IMR-90 (cell line): ENCODE data around the gene CDC14A.

Experiments
- CEBPB ChIP-seq: IDR thresholded peaks from 2 replicates; pipeline ENCODE4 v1.6.1; 2012; ENCODE audit warnings: low read depth, low read length, improper control_type of control experiment
- MAFK ChIP-seq: IDR thresholded peaks from 2 replicates; pipeline ENCODE4 v1.6.1; 2012; ENCODE audit warnings: low read depth, low read length, improper control_type of control experiment
- POLR2A ChIP-seq: IDR thresholded peaks from 2 replicates; pipeline ENCODE4 v1.6.1; 2012; ENCODE audit warnings: mild to moderate bottlenecking, low read depth, low read length
- TF ChIP-seq, protein P1 (sequence below): conservative IDR thresholded peaks from 2 replicates; pipeline ENCODE4 v1.5.1; 2012; ENCODE audit warnings: mild to moderate bottlenecking, low read depth, low read length, improper control_type of control experiment
- TF ChIP-seq, protein P2 (sequence below): fragments of 150-350 bp; IDR thresholded peaks from 2 replicates; pipeline ENCODE4 v1.6.1; 2017; ENCODE audit warnings: mild to moderate bottlenecking, antibody characterized with exemption, low read length, low read depth

GRCh38 chr1:100518023-100518422 lies 165.7 kb downstream of the CDC14A start:
- no peak for TF ChIP-seq POLR2A
- TF ChIP-seq CEBPB, result no peak
- TF ChIP-seq, protein P1, sequence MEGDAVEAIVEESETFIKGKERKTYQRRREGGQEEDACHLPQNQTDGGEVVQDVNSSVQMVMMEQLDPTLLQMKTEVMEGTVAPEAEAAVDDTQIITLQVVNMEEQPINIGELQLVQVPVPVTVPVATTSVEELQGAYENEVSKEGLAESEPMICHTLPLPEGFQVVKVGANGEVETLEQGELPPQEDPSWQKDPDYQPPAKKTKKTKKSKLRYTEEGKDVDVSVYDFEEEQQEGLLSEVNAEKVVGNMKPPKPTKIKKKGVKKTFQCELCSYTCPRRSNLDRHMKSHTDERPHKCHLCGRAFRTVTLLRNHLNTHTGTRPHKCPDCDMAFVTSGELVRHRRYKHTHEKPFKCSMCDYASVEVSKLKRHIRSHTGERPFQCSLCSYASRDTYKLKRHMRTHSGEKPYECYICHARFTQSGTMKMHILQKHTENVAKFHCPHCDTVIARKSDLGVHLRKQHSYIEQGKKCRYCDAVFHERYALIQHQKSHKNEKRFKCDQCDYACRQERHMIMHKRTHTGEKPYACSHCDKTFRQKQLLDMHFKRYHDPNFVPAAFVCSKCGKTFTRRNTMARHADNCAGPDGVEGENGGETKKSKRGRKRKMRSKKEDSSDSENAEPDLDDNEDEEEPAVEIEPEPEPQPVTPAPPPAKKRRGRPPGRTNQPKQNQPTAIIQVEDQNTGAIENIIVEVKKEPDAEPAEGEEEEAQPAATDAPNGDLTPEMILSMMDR, result no peak
- no peak for TF ChIP-seq MAFK
- TF ChIP-seq, protein P2, sequence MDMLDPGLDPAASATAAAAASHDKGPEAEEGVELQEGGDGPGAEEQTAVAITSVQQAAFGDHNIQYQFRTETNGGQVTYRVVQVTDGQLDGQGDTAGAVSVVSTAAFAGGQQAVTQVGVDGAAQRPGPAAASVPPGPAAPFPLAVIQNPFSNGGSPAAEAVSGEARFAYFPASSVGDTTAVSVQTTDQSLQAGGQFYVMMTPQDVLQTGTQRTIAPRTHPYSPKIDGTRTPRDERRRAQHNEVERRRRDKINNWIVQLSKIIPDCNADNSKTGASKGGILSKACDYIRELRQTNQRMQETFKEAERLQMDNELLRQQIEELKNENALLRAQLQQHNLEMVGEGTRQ, result no peak
